Progenitor cell of endocrine pancreas (in vitro differentiated cells): ENCODE results near the gene ZPBP2. TPM values are rescaled to one million over a fixed set of nuclear protein-coding genes. Genes with fewer than 3 reads are reported as not detected.

Experiments used
- DNase-seq: peaks from one replicate; pipeline ENCODE4 v3.0.0; 2021; ENCODE audit warnings: low spot score; ENCODE audit not compliant: unreplicated experiment
- H3K27ac Mint-ChIP-seq: 2 replicates; pipeline ENCODE4 v1.8.0; 2021; ENCODE audit warnings: mild to moderate bottlenecking, moderate library complexity, mixed read lengths
- H3K27me3 Mint-ChIP-seq: 2 replicates; pipeline ENCODE4 v1.8.0; 2021; ENCODE audit warnings: mixed read lengths
- H3K36me3 Mint-ChIP-seq: 2 replicates; pipeline ENCODE4 v1.8.0; 2022; ENCODE audit warnings: mixed read lengths; ENCODE audit not compliant: insufficient read depth
- H3K4me1 Mint-ChIP-seq: 2 replicates; pipeline ENCODE4 v1.8.0; 2021; ENCODE audit warnings: low read depth, mixed read lengths
- H3K4me3 Mint-ChIP-seq: 2 replicates; pipeline ENCODE4 v1.8.0; 2021; ENCODE audit warnings: low read depth, mild to moderate bottlenecking, moderate library complexity, mixed read lengths
- H3K9me3 Mint-ChIP-seq: 2 replicates; pipeline ENCODE4 v1.8.0; 2021; ENCODE audit warnings: low read depth, mixed read lengths
- CTCF ChIP-seq: fragments of 200-600 bp; sonication (generic); IDR thresholded peaks from one replicate; pipeline ENCODE4 v1.5.0; 2021; ENCODE audit warnings: antibody characterized with exemption, mild to moderate bottlenecking; ENCODE audit not compliant: unreplicated experiment
- total RNA-seq: library from RNA; stranded (reverse); gene quantifications from 2 replicates; pipeline ENCODE4 v1.2.1, GENCODE V29; 2021

Gene ZPBP2
- total RNA-seq, 1 donor from 2014 or later: not detected

GRCh38 chr17:39861235-39861634 is 6.8 kb upstream of the ZPBP2 start:
- TF ChIP-seq CTCF: no peak
- no peak for DNase-seq
- no peaks in the 10 kb centered on the region for H3K4me1 Mint-ChIP-seq
- H3K4me3 Mint-ChIP-seq: no peak overlapping the region
- H3K27me3 Mint-ChIP-seq: peaks cover 48% of the 10 kb centered on the region
- no peak overlapping the region for H3K27ac Mint-ChIP-seq
- H3K9me3 Mint-ChIP-seq: peaks cover 6% of the 10 kb centered on the region
- no peaks in the 10 kb centered on the region for H3K36me3 Mint-ChIP-seq

- DNase-seq: no peak
- TF ChIP-seq CTCF: no peak
- no peak overlapping the region for H3K27ac Mint-ChIP-seq
- peaks cover 9% of the 10 kb centered on the region for H3K9me3 Mint-ChIP-seq
- H3K36me3 Mint-ChIP-seq: no peaks in the 10 kb centered on the region
- H3K27me3 Mint-ChIP-seq: peaks cover 63% of the 10 kb centered on the region
- no peak overlapping the region for H3K4me3 Mint-ChIP-seq
- no peaks in the 10 kb centered on the region for H3K4me1 Mint-ChIP-seq
Measured at GRCh38 chr17:39863244-39863917, 4.6 kb upstream of the ZPBP2 start.

GRCh38 chr17:39863918-39864746 is 3.9 kb upstream of the ZPBP2 start, which contains the start of gene IKZF3:
IKZF3 (minus strand) TSS chr17:39864312; CDS start chr17:39864126, 186 bp downstream.
- peaks cover 9% of the 10 kb centered on the region for H3K9me3 Mint-ChIP-seq
- no peaks in the 10 kb centered on the region for H3K36me3 Mint-ChIP-seq
- peak; percentile 47 for DNase-seq
- no peak within 1 kb of the TSS for H3K4me3 Mint-ChIP-seq
- H3K4me1 Mint-ChIP-seq: no peaks in the 10 kb centered on the region
- H3K27ac Mint-ChIP-seq: no peak within 1 kb of the TSS
- peaks cover 69% of the 10 kb centered on the region for H3K27me3 Mint-ChIP-seq
- TF ChIP-seq CTCF: no peak

- H3K27me3 Mint-ChIP-seq: peaks cover 64% of the 10 kb centered on the region
- peaks cover 9% of the 10 kb centered on the region for H3K9me3 Mint-ChIP-seq
- H3K4me3 Mint-ChIP-seq: no peak overlapping the region
- H3K27ac Mint-ChIP-seq: no peak overlapping the region
- DNase-seq: no peak
- TF ChIP-seq CTCF: no peak
- H3K36me3 Mint-ChIP-seq: no peaks in the 10 kb centered on the region
- H3K4me1 Mint-ChIP-seq: no peaks in the 10 kb centered on the region
Measured at GRCh38 chr17:39866013-39866730, 1.8 kb upstream of the ZPBP2 start.
